SK-MEL-5 (cell line): ENCODE measurements around the gene AKT1. TPM values are rescaled to one million over a fixed set of nuclear protein-coding genes. Genes with fewer than 3 reads are reported as not detected.
A peak's percentile ranks its signal among the peaks of the same experiment; 100 is the strongest.
"Not testable (repeated sequence)": the region's sequence is repeated elsewhere in the genome, so short reads cannot be mapped to it uniquely, and the experiment has no call there.

ENCODE experiments used
- DNase-seq: peaks from one replicate; pipeline ENCODE4 v3.0.0-alpha.2; 2016; ENCODE audit warnings: low read depth, low spot score
- in situ Hi-C: cut with HindIII; loops from 2 replicates; pipeline ENCODE4 v1.10.0; 2016; ENCODE audit warnings: low sequenced_read_pairs, high pct_unique_total_duplicates, low pct_unique_long_range_greater_than_20kb
- total RNA-seq: library from RNA; depleted of rRNA; stranded (reverse); fragments of >200 nt; shearing (Covaris generic); gene quantifications from 2 replicates; pipeline ENCODE4 v1.2.3, GENCODE V29; 2014

AKT1 gene
- total RNA-seq, 1 experiment from 2014 or later, result 119 TPM

DNA sequence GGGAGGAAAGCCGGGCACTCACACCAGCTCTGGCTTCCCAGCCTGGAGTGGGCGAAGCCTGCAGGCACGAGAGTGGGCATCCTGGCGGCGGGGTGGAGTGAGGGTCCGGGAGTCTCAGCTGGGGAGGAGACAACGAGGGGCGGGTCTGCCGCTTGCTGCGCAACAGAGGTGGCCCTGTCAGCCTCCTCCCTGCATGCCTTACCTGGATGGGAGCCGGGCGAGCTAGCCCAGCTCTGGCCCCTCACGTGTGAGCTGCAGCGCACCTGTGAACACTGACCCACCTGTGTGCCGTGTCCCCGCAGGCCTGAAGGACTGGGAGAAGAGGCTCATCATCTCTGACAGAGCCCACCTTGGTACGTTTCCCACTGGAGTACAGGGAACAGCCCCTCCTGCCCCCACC, 56.5 kb downstream of the AKT1 start:
- in situ Hi-C loops, result no loop called here
- no peak for DNase-seq

DNA sequence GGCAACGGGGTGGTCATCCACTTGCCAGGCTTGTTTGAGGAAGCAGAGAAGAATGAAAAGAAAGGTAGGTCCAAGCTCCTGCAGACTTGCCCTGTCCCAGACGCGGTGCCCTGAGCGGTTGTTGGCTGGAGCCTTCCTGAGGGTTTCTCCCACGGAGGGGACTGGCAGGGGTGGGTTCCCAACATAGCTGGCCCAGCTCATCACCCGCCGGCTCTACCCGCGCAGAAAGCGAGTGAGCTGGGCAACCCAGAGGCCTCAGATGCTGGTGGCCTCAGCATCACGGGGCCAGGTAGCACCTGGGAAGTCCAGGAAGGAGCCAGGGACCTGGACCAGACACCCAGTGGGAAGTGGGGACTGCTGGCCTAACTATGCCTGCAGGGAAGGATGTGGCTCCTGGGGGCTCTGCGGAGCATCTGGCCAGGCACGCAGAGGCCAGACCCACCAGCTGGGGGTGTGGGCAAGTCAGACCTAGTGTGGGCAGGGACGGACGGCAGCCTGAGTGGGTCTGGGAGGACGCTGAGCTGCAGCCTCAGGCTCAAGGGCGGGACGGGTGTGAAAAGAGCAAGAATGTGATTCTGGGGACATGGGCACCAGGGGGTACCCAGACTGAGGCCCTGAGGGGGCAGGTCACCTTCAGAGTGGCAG, 57.1 kb downstream of the AKT1 start:
- in situ Hi-C loops, result no loop called here
- no peak for DNase-seq

- in situ Hi-C loops, result no loop called here
- DNase-seq, result no peak
Measured at GRCh38 chr14:104735830-104736642, 59.5 kb downstream of the AKT1 start.

DNA sequence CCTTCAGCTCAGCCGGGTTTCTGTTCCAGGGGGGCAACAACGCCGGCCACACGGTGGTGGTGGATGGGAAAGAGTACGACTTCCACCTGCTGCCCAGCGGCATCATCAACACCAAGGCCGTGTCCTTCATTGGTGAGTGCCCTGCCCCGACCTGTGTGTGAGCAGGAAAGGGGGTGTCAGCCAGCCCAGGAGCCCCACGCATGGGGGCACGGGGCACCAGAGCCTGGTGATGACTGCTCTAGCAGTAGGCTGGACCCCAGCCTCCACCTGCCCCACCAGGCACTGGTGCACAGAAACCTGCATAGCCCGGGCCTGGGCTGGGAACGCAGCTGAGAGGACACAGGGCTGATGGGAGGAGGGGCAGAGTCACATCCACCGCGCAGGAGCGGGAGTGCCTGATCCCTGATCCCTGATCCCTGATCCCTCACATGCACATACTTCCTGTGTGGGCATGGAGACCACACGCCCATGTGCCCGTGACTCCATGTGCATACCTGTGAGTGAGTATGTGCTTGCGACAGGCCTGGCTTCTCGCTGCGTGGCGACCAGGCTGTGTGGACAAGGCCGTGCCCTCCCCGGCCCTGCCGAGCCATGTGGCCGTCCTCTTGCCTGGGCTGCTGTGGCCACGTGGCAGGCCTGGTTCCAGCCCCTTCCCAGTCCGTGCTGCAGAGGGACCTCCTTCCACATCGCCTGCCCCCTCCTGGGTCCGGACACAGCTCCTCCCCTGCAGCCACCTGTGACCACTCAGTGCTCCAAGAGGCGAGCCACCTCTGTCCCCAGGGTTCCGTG, 60.4 kb downstream of the AKT1 start:
- in situ Hi-C loops, result no loop called here
- no peak for DNase-seq

DNA sequence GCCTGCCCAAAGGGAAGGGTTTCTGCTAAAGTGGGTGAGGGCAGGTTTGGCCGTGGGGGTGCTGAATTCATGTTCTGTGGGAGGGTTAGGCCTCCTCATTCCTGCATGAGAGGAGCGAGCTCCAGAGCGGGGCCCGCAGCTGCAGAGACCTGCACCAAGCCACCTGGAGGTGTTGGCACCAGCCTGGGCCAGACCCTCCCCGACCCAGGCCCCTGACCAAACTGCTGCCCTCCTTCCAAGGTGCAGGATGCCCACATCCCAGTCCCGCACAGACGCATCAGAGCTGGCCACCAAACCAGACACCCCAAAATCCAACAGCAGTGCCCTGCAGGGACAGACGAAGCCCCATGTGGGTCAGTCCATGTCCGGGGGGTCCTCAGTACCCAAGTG, 61.0 kb downstream of the AKT1 start:
- in situ Hi-C loops, result no loop called here
- DNase-seq, result no peak

GRCh38 chr14:104734051-104734587, 61.4 kb downstream of the AKT1 start:
- DNase-seq, result no peak

GRCh38 chr14:104732931-104733681, 62.4 kb downstream of the AKT1 start:
- no peak for DNase-seq

More at GRCh38 chr14:104734051-104734587, 61.4 kb downstream of the AKT1 start:
- in situ Hi-C loops, result no loop called here

GRCh38 chr14:104732355-104732804, 63.2 kb downstream of the AKT1 start:
- no peak for DNase-seq
- in situ Hi-C loops, result no loop called here

More at GRCh38 chr14:104732931-104733681, 62.4 kb downstream of the AKT1 start:
- in situ Hi-C loops, result no loop called here

- DNase-seq, result peak; percentile 57
- in situ Hi-C loops, result no loop called here
Measured at GRCh38 chr14:104731320-104732294, 63.9 kb downstream of the AKT1 start.

- DNase-seq, result no peak
- in situ Hi-C loops, result no loop called here
Measured at GRCh38 chr14:104730487-104730886, 65.1 kb downstream of the AKT1 start.

DNA sequence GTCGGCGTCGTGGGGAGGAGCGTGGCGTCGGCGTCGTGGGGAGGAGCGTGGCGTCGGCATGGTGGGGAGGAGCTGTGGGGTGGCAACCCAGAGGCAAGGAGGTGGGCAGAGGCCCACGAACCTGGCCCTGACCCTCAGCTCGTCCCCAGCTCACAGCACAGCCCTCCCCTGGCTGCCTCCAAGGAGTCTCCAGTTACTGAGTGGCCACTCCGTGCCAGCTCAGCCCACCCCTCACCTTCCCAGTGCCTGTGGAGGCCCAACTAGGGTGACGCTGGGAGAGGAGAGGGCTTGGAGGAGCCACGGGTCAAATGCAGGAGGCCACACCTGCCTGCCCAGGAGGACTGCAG, 65.7 kb downstream of the AKT1 start:
- DNase-seq, result no peak

GRCh38 chr14:104729176-104729834, 66.2 kb downstream of the AKT1 start:
- in situ Hi-C loops, DNase-seq: not testable (repeated sequence)

More for the DNA sequence above, 65.7 kb downstream of the AKT1 start:
- in situ Hi-C loops, result no loop called here

- DNase-seq, result no peak
- in situ Hi-C loops, result no loop called here
Measured at GRCh38 chr14:104728631-104729030, 66.9 kb downstream of the AKT1 start.

GRCh38 chr14:104726600-104727451, 68.7 kb downstream of the AKT1 start:
- DNase-seq, result no peak
- in situ Hi-C loops, result no loop called here
